HG03159 (cell line): ENCODE measurements around the gene ZBTB7C.

Experiments used
- ATAC-seq: cut with Tn5 transposase; IDR thresholded peaks from one replicate; pipeline ENCODE4 v1.9.1; 2021; ENCODE audit warnings: mild to moderate bottlenecking, moderate library complexity; ENCODE audit not compliant: unreplicated experiment

The ZBTB7C gene

DNA sequence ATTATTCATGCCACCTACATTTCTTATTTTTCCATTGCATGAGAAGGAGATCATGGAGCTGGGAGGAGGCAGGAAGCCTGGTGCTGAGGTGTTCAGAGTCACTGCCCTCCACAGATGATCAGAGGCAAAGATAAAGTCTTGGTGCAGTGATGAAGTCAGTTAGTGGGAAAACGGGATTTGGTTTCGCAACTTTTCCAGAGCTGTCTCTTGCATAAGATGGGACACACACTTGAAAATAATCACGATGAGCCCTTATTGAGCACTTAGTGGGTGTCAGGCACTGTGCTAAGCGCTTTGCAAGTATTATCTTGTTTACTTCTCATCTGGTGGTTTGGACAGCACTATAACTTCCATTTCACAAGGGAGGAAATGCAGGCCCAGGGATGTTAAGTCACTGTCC is 256.6 kb downstream of the ZBTB7C start:
- no peak for ATAC-seq

DNA sequence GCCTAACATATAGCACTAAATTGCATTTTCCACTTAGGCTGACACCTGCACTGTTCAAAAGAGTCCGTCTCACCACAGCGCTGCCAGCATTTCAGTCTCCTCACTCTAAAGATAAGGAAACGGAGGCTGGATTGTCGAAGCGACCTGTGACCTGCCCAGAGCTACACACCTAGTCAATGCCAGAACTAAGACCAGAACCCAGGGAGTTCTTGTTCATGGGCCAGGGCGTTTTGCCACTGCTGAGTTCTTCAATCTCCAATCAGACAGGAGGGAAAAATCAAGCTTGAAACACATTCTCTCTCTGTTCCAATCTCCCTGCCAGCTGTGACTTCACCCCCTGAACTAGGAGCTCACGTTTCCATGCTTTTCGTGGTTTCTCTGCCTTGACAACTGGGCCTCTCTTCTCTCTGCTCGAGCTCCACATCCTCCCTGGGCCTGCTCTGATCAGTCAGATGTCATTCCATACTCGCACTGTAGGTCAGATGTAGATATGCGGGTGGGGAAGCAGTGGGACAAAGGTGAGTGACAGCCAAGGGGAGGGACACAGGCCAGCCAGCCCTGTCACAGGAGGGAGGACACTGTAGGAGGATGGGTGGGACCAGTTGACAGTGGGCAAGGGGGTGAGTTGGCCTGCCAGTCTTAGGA is 257.6 kb downstream of the ZBTB7C start:
- ATAC-seq = no peak

DNA sequence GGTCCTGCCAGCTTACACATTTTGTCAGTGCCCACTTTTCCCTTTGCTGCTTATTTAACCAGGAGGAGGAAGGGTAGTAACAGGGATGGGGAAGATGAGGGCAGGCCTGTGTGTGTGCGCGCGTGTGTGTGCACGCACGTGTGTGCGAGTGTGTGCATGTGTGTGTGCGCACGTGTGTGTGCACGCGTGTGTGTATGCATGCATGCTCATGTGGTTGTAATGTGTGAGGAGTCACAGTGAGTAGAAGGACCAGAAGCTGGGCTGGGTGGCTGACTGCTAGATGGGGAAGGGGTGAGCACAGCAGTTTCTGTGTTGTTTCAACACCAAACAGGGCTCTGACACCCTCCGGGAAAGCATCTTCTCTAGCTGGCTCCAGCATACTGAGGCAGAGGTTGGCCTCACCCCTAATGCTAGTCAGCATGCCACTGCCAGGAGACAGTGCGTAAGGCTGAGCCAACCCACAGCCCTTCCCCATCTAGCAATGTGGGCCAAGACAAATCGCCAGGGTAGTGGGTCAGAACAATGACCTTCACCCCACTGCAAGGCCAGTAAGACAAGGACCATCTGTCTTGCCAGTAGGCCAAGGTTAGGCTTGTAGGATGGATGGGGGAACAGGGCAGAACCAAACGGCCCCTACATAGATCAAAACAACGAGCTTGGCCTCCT is 260.0 kb downstream of the ZBTB7C start:
- no peak for ATAC-seq

DNA sequence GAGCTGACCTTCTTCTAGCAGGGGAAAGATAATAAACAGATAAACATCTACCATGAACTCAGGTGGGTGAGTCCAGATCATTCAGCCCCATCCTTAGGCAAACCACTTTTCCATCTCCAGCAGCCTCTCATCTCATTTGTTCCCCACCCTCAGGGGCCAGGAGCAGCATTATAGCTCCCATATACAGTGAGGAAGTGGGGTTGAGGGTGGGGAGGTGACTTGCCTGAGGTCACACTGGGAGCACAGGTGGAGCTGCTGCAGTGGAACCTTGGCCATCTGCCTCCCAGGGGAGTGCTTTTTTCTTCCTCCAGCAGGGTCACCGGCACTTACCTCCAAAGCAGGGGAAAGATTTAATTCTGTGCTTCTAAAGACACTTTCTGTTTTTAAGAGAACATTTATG is 266.2 kb downstream of the ZBTB7C start:
- no peak for ATAC-seq

DNA sequence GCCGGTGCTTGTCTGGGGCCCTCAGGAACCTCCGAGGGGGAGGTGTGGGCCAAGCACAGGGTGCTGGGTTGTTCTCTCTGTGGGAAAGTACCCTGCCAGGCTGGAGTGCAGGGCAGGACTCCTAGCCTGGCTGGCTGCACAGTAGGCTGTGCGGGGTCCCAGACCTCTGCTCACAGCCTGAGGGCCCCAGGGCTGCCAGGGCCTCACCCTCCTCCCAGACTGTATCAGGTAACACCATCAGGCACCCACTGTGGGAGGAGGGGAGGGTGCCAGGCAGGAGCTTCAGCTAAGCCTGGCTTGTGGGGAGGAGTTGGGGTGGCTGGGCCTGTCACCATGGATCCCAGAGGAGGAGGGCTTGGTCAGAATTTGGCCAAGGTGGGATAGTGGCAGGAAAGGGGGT is 266.8 kb downstream of the ZBTB7C start:
- no peak for ATAC-seq

DNA sequence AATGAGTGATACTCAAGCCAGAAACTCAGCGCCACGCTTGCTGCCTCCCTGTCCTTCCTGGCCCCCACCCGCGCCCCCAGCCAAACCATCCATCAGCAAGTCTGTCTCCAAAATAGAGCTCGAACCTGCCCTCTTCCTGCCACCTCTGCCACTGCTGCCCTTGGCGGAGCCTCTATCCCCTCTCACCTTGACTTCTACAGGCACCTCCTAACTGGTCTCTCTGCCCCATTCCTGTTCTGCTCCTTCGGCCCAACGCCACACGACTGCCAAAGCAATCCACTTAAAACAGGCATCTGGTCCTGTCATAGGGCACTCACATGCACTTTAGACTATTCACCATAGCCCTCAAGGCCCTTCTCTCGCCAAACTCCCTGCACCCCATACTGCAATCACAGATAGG is 268.5 kb downstream of the ZBTB7C start:
- ATAC-seq = no peak

DNA sequence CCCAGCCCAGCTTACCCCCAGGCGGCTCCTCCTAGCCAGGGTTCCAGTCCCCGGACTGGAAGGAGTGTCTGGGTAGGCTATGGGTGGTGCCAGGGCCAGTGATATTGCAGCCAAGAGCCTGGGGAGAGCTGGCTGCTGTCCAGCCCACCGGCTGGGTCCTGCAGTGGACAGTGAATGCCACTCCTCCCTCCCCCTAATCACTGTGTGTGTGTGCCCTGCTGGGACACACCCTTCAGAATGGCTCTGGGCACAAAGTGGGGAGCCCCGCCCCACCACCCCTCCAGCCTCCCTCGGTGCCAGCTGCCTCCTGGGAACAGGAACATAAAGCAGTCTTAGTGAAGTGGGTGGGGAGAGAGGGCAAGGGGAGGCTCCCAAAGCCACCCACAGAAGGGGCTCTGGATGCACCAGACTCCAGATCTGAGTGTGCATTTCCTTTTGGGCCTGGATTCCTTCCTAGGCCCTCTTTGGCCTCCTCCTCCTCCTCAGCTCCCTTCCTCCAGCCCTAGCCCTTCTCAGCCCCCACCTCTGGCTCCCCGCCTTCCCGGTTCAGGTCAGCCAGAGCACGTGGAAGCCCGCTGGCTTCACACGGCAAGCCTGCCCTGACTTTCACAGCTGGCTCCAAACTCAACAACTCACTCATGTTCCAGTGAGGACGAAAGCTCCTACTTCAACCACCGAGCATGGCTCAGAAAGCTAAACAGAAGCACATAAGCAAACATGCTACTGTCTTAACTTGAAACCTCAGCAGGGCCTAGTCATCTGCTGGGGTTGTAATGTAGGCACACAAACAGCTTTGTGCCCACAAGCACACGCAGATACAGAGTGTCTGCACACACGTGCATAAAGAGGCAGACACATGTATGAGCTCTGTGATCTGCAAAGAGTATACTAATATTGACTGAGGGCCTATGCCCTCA is 269.5 kb downstream of the ZBTB7C start:
- ATAC-seq = no peak

DNA sequence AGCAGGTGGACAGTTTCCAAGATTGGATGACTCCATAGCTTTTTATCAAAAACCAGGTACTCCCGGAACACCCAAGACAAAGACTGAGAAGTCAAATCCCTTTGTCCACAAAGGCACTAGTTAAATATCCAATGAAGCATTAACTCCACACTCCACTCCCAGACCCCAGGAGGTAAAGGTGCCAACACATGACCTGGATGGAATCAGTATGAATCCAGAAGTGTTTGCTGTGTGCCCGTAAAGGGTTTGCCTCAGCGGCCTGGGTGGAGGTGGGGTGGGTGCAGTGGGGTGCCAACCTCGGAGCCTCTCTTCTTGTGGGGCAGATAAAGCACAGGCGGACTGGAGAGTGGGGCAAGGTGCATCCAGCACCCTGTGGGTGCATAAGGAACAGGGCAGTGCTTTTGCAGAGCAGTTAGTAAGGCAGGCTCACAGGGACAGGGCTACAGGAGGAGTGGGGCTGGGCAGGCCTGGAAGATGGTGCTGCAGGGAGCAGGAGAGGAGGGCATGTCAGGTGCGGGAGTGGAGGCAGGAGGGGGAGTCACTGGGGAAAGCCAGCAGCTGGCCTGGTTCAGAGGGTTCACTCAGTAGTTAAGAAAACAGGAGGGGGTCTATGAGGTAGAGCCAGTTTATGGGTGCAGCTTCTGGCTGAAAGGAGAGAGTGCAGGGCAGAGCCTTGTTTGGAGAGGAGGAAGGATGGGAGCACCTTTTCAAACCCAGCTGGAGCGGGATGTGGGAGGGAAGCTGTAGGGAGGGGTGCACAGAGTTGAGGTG is 270.3 kb downstream of the ZBTB7C start:
- no peak for ATAC-seq

DNA sequence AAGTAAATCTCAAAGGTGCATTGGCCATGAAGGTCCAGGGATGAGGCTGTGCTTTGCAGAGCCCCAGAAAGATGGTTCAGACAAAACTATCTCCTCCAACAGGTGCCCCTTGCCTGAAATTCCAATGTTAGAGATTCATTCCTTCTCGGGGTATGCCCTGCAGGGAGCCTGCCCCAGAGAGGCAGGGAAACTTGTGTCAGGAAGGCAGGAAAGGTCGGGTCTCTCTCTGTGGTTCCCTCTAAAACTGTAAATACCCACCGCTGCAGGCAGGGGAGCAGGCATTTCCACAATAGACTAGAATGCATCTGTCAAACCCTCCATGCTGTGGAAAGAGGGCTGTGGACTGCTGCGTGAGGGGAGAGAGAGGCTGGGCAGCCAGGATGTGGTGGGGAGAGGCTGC is 271.0 kb downstream of the ZBTB7C start:
- ATAC-seq = no peak

DNA sequence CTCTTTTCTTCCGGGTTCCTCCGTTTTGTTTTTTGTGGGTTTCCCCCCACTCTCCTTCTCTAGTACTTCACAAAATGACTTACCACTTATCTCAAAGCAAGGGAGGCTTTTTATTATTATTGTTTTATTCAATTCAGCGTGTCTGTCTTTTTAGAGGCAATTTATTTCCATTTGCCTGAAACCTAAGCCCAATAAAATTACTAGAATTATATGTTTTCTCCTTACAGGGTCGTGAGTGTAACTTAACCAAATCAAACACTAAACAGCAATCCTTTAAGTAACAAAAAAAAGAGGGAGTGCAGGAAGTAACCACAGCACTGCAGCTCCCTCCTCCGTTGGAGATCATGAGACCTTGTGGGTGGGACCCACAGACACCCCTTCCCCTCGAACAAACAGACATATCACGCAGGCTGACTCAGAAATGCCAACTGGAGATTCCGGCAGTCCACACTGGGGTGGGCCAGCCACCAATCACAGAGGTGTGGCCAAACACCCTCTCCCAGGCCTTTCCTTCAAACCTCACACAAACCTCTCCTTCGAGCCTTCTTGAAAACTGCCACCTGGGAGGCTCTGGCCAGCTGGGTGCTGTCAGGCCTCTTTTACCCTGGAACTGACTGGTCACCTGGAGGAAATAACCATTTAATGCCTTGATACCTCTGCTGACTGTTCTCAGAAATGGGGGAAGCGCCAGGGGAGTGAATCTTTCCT is 271.7 kb downstream of the ZBTB7C start:
- no peak for ATAC-seq

DNA sequence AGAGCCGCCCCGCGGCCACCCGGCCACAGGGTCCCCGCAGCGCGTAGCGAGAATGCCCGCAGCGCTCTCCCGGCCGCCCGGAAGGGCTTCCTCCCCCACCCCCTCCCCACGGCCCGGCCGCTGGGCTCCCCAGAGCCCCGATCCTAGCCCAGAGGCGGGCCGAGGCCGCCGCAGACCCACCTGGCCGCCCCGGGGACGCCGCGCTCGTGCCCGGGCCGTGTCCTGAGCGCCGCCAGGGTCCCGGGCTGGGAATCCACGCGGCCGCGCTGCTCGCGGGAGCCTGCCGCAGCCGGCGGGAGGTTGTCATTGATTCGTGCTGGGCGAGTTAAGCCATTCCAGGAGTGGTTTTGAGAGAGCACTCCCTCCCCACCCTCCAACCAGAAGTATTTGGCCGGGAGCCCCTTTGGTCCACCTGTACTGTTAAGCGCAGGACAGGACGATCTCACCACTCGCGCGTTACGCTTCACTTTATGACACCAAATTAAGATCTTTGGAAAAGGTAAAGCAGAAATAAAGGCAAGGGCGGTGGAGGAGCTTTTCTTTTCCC is 272.3 kb downstream of the ZBTB7C start:
- ATAC-seq = no peak

DNA sequence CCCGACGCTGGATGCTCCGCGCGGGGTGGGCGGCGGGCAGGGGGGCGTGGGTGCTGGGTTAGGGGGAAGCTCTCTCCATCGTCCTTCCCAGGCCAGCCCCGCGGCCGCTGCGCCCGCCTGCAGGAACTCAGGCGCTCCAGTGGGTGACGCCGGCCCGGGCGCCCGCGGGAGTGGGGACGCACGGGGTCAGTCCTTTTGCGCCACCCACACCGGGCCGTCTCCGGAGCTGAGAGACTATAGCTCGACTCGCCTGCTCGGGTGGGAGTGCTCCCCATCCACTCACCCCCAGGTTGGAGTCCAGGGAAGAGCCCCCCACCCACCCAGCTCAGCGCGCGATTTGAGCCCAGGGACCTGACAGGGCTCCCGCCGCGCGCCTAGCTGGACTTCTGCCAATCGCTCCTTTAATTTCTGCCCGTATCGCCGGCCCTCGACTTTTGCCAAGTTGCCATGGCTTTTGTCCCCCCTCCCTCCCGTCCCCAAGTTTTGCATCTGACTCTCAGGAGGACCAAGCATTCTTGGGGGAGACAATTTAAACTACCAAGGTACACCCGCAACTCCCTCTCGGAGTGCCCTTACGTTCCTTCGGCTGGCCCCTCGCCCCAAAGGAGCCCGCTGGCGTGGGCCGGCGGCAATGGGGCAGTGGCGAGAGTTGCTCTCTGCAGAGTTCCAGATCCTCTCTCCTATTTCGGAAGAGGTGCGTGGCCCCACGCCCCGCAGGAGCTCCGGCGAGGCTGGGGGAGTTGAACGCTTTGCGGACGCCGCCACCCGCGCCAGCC is 272.9 kb downstream of the ZBTB7C start:
- no peak for ATAC-seq

DNA sequence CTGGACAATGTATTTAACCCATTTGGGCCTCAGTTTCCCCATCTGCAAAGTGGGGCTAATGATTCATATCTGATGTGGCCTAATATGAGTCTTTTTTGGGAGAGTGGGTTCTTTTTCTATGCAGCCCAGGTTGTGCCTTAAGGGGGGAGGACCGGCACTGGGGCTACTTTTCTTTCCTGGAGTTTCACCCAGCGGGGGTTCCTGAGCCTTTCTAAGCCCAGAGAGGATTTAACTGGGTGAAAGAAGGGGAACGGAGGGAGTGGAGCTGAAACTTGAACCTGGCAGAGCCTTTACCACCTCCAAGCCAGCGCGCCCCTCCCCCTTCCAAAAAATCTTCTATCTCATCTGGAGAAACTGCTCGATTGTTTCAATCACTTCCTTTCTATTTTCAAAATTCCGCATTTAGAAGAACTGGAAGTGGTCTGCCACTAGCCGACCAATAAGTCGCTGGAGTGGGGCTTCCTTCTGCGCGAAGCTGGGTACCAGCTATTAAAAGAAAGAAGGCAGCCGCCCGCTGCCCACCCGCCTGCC is 273.7 kb downstream of the ZBTB7C start:
- no peak for ATAC-seq

DNA sequence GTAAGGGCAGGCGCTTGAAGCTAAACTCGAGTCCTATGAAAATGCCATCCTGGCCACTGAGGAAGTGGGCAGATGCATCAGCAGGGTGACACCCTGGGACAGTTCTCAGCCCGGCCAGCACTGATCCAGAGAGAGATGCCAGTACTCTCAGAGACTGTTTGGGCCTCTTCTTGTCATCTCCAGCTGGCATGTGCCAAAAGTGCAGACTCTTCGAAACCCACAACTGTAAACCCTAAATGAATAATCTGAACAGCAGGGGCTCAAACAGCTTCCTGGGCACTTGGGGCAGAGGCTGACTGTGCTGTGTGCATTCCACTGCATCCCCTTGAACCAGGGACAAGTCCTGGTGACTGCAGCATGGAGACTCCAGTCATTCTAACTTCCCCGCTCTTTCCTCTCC is 274.6 kb downstream of the ZBTB7C start:
- ATAC-seq = no peak

DNA sequence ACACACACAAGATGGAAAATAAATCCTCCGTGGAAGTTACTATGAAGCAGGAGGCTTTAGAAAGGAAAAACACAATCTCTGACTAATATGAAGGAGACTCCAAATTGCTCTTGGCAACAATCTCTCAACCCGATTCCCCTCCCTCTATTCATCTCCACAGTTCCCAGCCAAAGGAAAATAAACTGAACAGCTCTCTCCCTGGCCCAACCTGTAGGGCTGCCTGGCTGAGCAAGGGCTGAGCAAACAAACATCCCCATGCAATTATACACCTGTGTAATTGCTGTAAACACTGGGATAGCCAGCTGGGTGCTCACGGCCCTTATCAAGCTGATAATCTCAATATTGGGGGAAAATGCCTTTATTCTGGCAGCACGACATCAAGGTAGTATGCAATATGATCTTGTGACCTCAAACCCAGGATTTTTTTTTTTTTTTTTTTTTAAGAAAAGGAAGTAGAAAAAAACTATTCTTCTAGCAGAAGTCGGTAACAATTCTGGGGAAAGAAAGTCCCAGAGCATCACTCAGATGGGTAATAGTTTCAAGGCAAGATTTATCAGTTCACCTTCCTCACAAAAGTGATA is 275.4 kb downstream of the ZBTB7C start:
- no peak for ATAC-seq

DNA sequence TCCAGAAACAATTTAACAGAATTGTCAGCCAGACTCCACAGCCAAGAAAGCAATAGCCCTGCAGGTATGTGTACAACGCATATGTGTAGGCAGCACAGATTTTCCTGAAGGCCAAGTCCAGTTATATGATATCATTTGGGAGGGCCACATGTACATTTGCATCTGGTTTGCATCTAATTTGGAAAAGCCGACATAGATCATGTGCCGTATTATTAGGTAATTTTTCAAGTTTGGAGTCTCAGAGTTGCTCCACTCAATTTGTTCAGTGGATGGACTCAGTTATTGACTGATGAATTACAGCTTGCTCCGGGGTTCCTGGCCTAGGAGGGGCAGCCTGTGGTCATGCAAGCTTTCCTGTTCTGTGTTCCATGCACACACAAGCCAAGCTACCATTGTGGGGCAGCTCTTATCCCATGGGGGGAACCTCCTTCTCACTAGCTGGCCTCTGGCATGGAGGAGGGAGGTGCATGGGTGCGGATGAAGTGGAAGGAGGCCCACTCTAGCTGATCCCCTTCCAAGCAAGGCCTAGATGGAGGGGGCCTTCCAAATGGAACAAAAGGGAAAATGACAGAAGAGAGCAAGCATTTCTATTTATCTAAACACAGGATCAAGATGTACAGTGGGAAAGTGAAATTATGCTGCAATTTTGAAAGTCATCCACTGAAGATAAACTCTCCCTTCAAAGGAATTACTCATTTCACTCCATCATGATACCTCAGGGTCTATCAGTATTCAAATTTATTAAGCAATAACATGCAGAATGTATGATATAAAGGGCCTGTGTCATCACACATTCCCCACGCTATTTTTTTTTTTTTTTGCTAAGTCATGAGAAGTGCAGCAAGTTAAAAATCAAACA is 276.2 kb downstream of the ZBTB7C start:
- ATAC-seq = no peak

DNA sequence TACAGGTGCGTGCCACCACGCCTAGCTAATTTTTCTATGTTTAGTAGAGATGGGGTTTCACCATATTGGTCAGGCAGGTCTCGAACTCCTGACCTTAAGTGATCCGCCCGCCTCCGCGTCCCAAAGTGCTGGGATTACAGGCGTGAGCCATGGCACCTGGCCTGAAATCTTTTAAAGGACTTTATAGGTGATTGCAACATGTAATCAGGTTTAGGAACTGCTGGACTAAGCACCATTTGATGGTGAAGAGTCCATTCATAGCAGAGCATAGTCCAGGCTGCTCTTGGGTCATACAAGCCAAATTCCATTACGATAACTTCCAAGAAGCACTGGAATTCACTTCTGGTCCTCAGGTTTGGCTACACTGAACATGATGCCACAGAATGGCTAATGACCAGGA is 278.1 kb downstream of the ZBTB7C start:
- no peak for ATAC-seq

DNA sequence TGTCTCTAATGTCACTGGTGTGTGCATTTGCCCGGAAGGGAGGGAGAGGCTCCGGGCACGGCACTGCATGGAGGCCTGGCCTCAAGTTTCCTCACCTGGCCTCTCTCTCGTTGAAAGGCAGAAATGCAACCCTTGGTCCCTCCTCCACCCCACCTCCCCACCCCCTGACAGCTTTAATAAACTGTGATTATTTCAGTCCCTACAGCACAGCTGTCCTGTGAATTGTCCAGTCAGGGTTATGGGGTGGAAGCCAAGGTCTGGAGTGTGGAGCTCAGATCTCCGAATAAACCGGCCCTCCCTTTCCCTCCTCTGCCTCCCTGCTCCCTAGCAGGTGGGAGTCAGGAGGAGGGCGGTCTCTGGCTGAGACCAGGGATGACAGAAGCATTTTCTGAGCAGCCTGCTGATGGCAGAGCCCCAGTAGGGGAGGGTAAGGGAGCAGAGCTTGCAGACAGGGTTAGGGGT is 279.5 kb downstream of the ZBTB7C start:
- ATAC-seq = no peak
